Measurements from ENCODE around the gene ANLN.
A peak's percentile ranks its signal among the peaks of the same experiment; 100 is the strongest.

DNA sequence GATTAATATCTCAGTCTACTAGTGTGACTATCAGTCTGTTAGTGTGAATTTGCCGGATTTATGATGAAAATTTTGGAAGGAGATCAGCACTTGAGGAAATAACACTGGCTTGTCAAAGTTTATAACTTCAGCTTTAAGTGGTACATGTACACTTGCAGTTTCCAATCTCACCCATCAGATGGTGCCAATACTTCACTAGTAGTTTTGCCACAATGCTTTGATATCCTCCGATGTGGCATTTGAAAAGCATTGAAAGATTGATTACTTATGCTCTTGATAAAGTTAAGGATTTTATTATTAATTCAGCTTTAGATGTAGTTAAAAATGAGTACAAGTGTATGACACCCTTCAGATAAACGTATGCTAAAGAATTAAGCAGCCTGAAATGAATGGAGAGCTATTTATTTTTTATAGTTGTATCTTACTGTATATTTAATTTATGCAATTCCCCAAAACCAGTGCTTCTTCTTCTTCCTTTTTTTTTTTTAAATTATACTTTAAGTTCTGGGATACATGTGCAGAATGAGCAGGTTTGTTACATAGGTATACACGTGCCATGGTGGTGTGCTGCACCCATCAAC, 98.2 kb downstream of the ANLN start:
- TF ChIP-seq, protein P1, sequence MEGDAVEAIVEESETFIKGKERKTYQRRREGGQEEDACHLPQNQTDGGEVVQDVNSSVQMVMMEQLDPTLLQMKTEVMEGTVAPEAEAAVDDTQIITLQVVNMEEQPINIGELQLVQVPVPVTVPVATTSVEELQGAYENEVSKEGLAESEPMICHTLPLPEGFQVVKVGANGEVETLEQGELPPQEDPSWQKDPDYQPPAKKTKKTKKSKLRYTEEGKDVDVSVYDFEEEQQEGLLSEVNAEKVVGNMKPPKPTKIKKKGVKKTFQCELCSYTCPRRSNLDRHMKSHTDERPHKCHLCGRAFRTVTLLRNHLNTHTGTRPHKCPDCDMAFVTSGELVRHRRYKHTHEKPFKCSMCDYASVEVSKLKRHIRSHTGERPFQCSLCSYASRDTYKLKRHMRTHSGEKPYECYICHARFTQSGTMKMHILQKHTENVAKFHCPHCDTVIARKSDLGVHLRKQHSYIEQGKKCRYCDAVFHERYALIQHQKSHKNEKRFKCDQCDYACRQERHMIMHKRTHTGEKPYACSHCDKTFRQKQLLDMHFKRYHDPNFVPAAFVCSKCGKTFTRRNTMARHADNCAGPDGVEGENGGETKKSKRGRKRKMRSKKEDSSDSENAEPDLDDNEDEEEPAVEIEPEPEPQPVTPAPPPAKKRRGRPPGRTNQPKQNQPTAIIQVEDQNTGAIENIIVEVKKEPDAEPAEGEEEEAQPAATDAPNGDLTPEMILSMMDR (IDR thresholded peaks at IDR 0.05): peak; percentile 29 to 85 (median 78)
- TF ChIP-seq POLR2A (IDR thresholded peaks at IDR 0.05): no peak
